ENCODE data around the gene LDLRAD3.

DNA sequence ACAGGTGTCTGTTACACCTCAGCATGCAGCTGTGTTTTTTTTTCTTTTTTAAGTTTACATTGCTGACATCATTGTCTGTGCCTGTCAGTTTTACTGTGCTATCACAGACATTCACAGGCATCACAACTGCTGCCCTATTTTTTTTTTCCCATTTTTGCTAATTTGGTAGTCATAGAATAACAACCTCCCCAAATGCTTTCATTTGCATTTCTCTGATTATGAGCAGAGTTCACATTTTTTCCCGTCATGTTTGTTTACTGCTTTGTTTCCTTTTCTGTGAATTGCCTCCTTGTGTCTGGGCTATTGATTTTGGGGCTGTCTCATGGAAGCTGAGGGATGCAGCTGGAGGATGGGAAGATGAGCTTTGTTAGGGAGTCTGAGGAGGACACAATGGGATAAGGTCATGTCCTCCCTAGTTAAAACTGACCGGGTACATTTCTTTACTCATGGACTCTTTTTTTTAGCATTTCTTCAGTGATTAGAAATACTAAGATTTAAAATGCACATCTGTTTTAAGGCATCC, 155.1 kb downstream of the LDLRAD3 start:
- TF ChIP-seq CTCF (conservative IDR thresholded peaks at IDR 0.05; ENCODE audit: low read length) (no peak), EZH2phosphoT487 (IDR thresholded peaks at IDR 0.05; ENCODE audit: borderline replicate concordance, low read depth, low read length) (no peak)
